ENCODE measurements around the gene DTNA. TPM values are rescaled to one million over a fixed set of nuclear protein-coding genes. Genes with fewer than 3 reads are reported as not detected.

Gene DTNA
- total and polyA plus RNA-seq, 2 donors (not counting 1 experiment from before 2014, with no cell fraction given), result 38.8 to 49.8 TPM

- Histone ChIP-seq H3K79me2 (ENCODE audit: control insufficient read depth, insufficient read depth, low read length) (no peaks in the 10 kb centered on the region), H3K9ac (ENCODE audit: insufficient read depth, low read length) (no peak overlapping the region), H3K9me3 (ENCODE audit: control insufficient read depth, insufficient read depth, low read depth, low read length) (no peaks in the 10 kb centered on the region), H2AFZ (ENCODE audit: low read length) (no peak overlapping the region), H3K36me3 (ENCODE audit: control insufficient read depth, insufficient read depth, low read length) (no peaks in the 10 kb centered on the region), H3K4me2 (ENCODE audit: extremely low read depth, insufficient read depth, low read length) (no peak overlapping the region), H3K27ac (ENCODE audit: insufficient read depth, low read length) (no peak overlapping the region), H3K4me1 (ENCODE audit: control insufficient read depth, extremely low read depth, insufficient read depth, low read length) (peaks cover 6% of the 10 kb centered on the region), H3K4me3 (replicated peaks in 1 of 4; ENCODE audit: control extremely low read depth in 1 of 4, insufficient read depth in 1 of 4, low read depth in 3 of 4, low read length in 4 of 4) (no peak overlapping the region), H3K27me3 (ENCODE audit: control insufficient read depth, insufficient read depth, low read length) (no peaks in the 10 kb centered on the region), H4K20me1 (ENCODE audit: control insufficient read depth, extremely low read depth, insufficient read depth, low read length) (no peaks in the 10 kb centered on the region)
- no peak for DNase-seq (ENCODE audit: low read depth in 2 of 2)
- TF ChIP-seq EZH2 (IDR thresholded peaks at IDR 0.05; ENCODE audit: low read length, missing control alignments) (no peak), CTCF (conservative IDR thresholded peaks at IDR 0.05 in 1 of 2, IDR thresholded peaks at IDR 0.05 in 1 of 2; ENCODE audit: low read depth in 1 of 2, low read length in 2 of 2) (no peak)
Observed at GRCh38 chr18:34932792-34933466, 222.8 kb downstream of the DTNA start.

- no peaks in the 10 kb centered on the region for H3K79me2 ChIP-seq (ENCODE audit: control insufficient read depth, insufficient read depth, low read length)
- no peaks in the 10 kb centered on the region for H3K36me3 ChIP-seq (ENCODE audit: control insufficient read depth, insufficient read depth, low read length)
- no peaks in the 10 kb centered on the region for H3K27me3 ChIP-seq (ENCODE audit: control insufficient read depth, insufficient read depth, low read length)
- H3K4me2 ChIP-seq (ENCODE audit: extremely low read depth, insufficient read depth, low read length), result no peak overlapping the region
- no peak overlapping the region for H3K4me3 ChIP-seq (replicated peaks in 1 of 4; ENCODE audit: control extremely low read depth in 1 of 4, insufficient read depth in 1 of 4, low read depth in 3 of 4, low read length in 4 of 4)
- no peak overlapping the region for H3K9ac ChIP-seq (ENCODE audit: insufficient read depth, low read length)
- peak; percentile 26 to 37 for DNase-seq (ENCODE audit: low read depth in 2 of 2)
- no peaks in the 10 kb centered on the region for H3K4me1 ChIP-seq (ENCODE audit: control insufficient read depth, extremely low read depth, insufficient read depth, low read length)
- no peaks in the 10 kb centered on the region for H4K20me1 ChIP-seq (ENCODE audit: control insufficient read depth, extremely low read depth, insufficient read depth, low read length)
- H2AFZ ChIP-seq (ENCODE audit: low read length), result no peak overlapping the region
- H3K27ac ChIP-seq (ENCODE audit: insufficient read depth, low read length), result no peak overlapping the region
- TF ChIP-seq EZH2 (IDR thresholded peaks at IDR 0.05; ENCODE audit: low read length, missing control alignments), result no peak
- no peak for TF ChIP-seq CTCF (conservative IDR thresholded peaks at IDR 0.05 in 1 of 2, IDR thresholded peaks at IDR 0.05 in 1 of 2; ENCODE audit: low read depth in 1 of 2, low read length in 2 of 2)
- no peaks in the 10 kb centered on the region for H3K9me3 ChIP-seq (ENCODE audit: control insufficient read depth, insufficient read depth, low read depth, low read length)
Observed at GRCh38 chr18:34933909-34934661, 224.0 kb downstream of the DTNA start.

GRCh38 chr18:34936772-34937171 lies 226.7 kb downstream of the DTNA start:
- Histone ChIP-seq H3K36me3 (ENCODE audit: control insufficient read depth, insufficient read depth, low read length) (no peaks in the 10 kb centered on the region), H3K4me3 (replicated peaks in 1 of 4; ENCODE audit: control extremely low read depth in 1 of 4, insufficient read depth in 1 of 4, low read depth in 3 of 4, low read length in 4 of 4) (no peak overlapping the region), H3K9ac (ENCODE audit: insufficient read depth, low read length) (no peak overlapping the region), H3K9me3 (ENCODE audit: control insufficient read depth, insufficient read depth, low read depth, low read length) (no peaks in the 10 kb centered on the region), H4K20me1 (ENCODE audit: control insufficient read depth, extremely low read depth, insufficient read depth, low read length) (no peaks in the 10 kb centered on the region), H2AFZ (ENCODE audit: low read length) (no peak overlapping the region), H3K27ac (ENCODE audit: insufficient read depth, low read length) (no peak overlapping the region), H3K79me2 (ENCODE audit: control insufficient read depth, insufficient read depth, low read length) (no peaks in the 10 kb centered on the region), H3K4me1 (ENCODE audit: control insufficient read depth, extremely low read depth, insufficient read depth, low read length) (no peaks in the 10 kb centered on the region), H3K4me2 (ENCODE audit: extremely low read depth, insufficient read depth, low read length) (no peak overlapping the region), H3K27me3 (ENCODE audit: control insufficient read depth, insufficient read depth, low read length) (no peaks in the 10 kb centered on the region)
- no peak for DNase-seq (ENCODE audit: low read depth in 2 of 2)
- TF ChIP-seq EZH2 (IDR thresholded peaks at IDR 0.05; ENCODE audit: low read length, missing control alignments) (no peak), CTCF (conservative IDR thresholded peaks at IDR 0.05 in 1 of 2, IDR thresholded peaks at IDR 0.05 in 1 of 2; ENCODE audit: low read depth in 1 of 2, low read length in 2 of 2) (no peak)

Data from fibroblast of lung (primary cell).